GM12878 (cell line): ENCODE measurements around the gene CD69. TPM values are rescaled to one million over a fixed set of nuclear protein-coding genes. Genes with fewer than 3 reads are reported as not detected.

ENCODE experiments used
- BCLAF1 ChIP-seq: fragments of 450-650 bp; IDR thresholded peaks from 2 replicates; pipeline ENCODE4 v1.6.1; 2017; ENCODE audit warnings: antibody characterized with exemption, mild to moderate bottlenecking, moderate library complexity
- CBX5 ChIP-seq: sonication (generic); IDR thresholded peaks from 2 replicates; pipeline ENCODE4 v1.6.1; 2016; ENCODE audit warnings: low read depth, moderate library complexity, mild to moderate bottlenecking, inconsistent platforms
- EED ChIP-seq: sonication (generic); IDR thresholded peaks from 2 replicates; pipeline ENCODE4 v1.6.1; 2016; ENCODE audit warnings: antibody characterized with exemption, low read depth
- ELK1 ChIP-seq: IDR thresholded peaks from 2 replicates; pipeline ENCODE4 v1.6.1; 2012; ENCODE audit warnings: low read depth, low read length, improper control_type of control experiment
- NR2C1 ChIP-seq: fragments of 450-650 bp; IDR thresholded peaks from 2 replicates; pipeline ENCODE4 v1.6.1; 2017; ENCODE audit warnings: antibody characterized with exemption, mild to moderate bottlenecking, moderate library complexity
- POU2F2 ChIP-seq: IDR thresholded peaks from 3 replicates; pipeline ENCODE4 v1.6.1; 2011; ENCODE audit warnings: low read depth, mild to moderate bottlenecking, low read length, borderline replicate concordance
- RBBP5 ChIP-seq: fragments of 200-600 bp; sonication (generic); conservative IDR thresholded peaks from 2 replicates; pipeline ENCODE4 v1.6.1; 2016
- RFX5 ChIP-seq: IDR thresholded peaks from 2 replicates; pipeline ENCODE4 v1.6.1; 2011; ENCODE audit warnings: low read depth, low read length, improper control_type of control experiment
- SIN3A ChIP-seq: IDR thresholded peaks from 2 replicates; pipeline ENCODE4 v1.6.1; 2012; ENCODE audit warnings: low read depth, low read length, improper control_type of control experiment
- SP1 ChIP-seq: IDR thresholded peaks from one replicate; pipeline ENCODE4 v1.6.1; 2011; ENCODE audit warnings: low read depth, low read length
- SPI1 ChIP-seq: IDR thresholded peaks from 2 replicates; pipeline ENCODE4 v1.6.1; 2011; ENCODE audit warnings: low read depth, mild to moderate bottlenecking, low read length, moderate library complexity, borderline replicate concordance; ENCODE audit not compliant: insufficient read depth
- TBL1XR1 ChIP-seq: IDR thresholded peaks from 2 replicates; pipeline ENCODE4 v1.6.1; 2012; ENCODE audit warnings: low read depth, low read length, improper control_type of control experiment
- USF2 ChIP-seq: IDR thresholded peaks from 2 replicates; pipeline ENCODE4 v1.6.1; 2011; ENCODE audit warnings: low read depth, low read length, improper control_type of control experiment, borderline replicate concordance
- YBX1 ChIP-seq: fragments of 450-650 bp; IDR thresholded peaks from 2 replicates; pipeline ENCODE4 v1.6.1; 2016; ENCODE audit warnings: antibody characterized with exemption
- ZBTB33 ChIP-seq: fragments of 450-650 bp; IDR thresholded peaks from 2 replicates; pipeline ENCODE4 v1.6.1; 2017; ENCODE audit warnings: mild to moderate bottlenecking
- ZNF687 ChIP-seq: fragments of 450-650 bp; IDR thresholded peaks from 2 replicates; pipeline ENCODE4 v1.6.1; 2017; ENCODE audit warnings: mild to moderate bottlenecking, moderate library complexity
- polyA plus RNA-seq, 11 experiments: library from polyadenylated mRNA; depleted of rRNA in 4 of 11; unstranded in 6 of 11; stranded (reverse) in 5 of 11; fragments of >200 nt; fragmentation: Nextera tagmentation in 4 of 11; fragmentation: Illumina TruSeq in 1 of 11; extraction: Ambion mirVana in 4 of 11; extraction: Trizol in 1 of 11; gene quantifications; 1 replicate in 1 of 11; 2 replicates in 10 of 11; pipeline versions ENCODE4 v1.2.1 to v1.2.3, GENCODE V29; 2011 to 2016; ENCODE audit warnings: inconsistent platforms in 2 of 11, missing spikeins in 2 of 11, low read depth in 1 of 11
- total RNA-seq, 4 experiments: library from RNA; depleted of rRNA in 3 of 4; stranded (reverse); fragments of >200 nt in 3 of 4; fragmentation: Illumina TruSeq in 1 of 4; extraction: Trizol in 1 of 4; gene quantifications; 2 replicates each; pipeline versions ENCODE4 v1.2.1 to v1.2.3, GENCODE V29; 2013 to 2021

The CD69 gene
- total and polyA plus RNA-seq, 10 of the 15 experiments (the other 5 are each of a cell fraction or from before 2014, with no cell fraction given), result 7.3 to 156 (median 15.0) TPM

- no peak for TF ChIP-seq BCLAF1
- no peak for TF ChIP-seq YBX1
- TF ChIP-seq SIN3A, result no peak
- TF ChIP-seq ELK1, result no peak
- TF ChIP-seq CBX5, result no peak
- no peak for TF ChIP-seq POU2F2
- TF ChIP-seq USF2, result no peak
- no peak for TF ChIP-seq SPI1
- 0 out of 2 replicates have a peak, but pooled peaks have one; percentile 24 for TF ChIP-seq TBL1XR1
- no peak for TF ChIP-seq ZNF687
- no peak for TF ChIP-seq ZBTB33
- TF ChIP-seq EED, result no peak
- TF ChIP-seq SP1, result no peak
- TF ChIP-seq RFX5, result no peak
- no peak for TF ChIP-seq NR2C1
- no peak for TF ChIP-seq RBBP5
These were observed 43.4 kb downstream of the CD69 start (continued) for GRCh38 chr12:9717070-9717925.
